Measurements from ENCODE around the gene LHPP. TPM values are rescaled to one million over a fixed set of nuclear protein-coding genes. Genes with fewer than 3 reads are reported as not detected.
"Not testable (repeated sequence)": the region's sequence is repeated elsewhere in the genome, so short reads cannot be mapped to it uniquely, and the experiment has no call there.

The LHPP gene
- total RNA-seq, 1 donor from 2014 or later: 23.2 TPM

- ATAC-seq: no peak
Observed at GRCh38 chr10:124609698-124610097, 148.1 kb downstream of the LHPP start.

- not testable (repeated sequence) for ATAC-seq
Observed at GRCh38 chr10:124610186-124610585, 148.6 kb downstream of the LHPP start.

GRCh38 chr10:124610851-124611250 lies 149.2 kb downstream of the LHPP start:
- ATAC-seq: not testable (repeated sequence)

GRCh38 chr10:124611738-124612137 lies 150.1 kb downstream of the LHPP start:
- no peak for ATAC-seq

GRCh38 chr10:124612611-124613498 lies 151.2 kb downstream of the LHPP start:
- ATAC-seq: peak; percentile 30

GRCh38 chr10:124614003-124614659 lies 152.5 kb downstream of the LHPP start:
- ATAC-seq: no peak

GRCh38 chr10:124615259-124615658 lies 153.6 kb downstream of the LHPP start:
- ATAC-seq: no peak

- ATAC-seq: no peak
Observed at GRCh38 chr10:124616040-124616835, 154.6 kb downstream of the LHPP start.

GRCh38 chr10:124616836-124617130 lies 155.2 kb downstream of the LHPP start:
- ATAC-seq: no peak

GRCh38 chr10:124618470-124619073 lies 156.9 kb downstream of the LHPP start:
- peak; percentile 2 for ATAC-seq

GRCh38 chr10:124619195-124619594 lies 157.6 kb downstream of the LHPP start:
- ATAC-seq: peak; percentile 68

- peak; percentile 1 for ATAC-seq
Observed at GRCh38 chr10:124619802-124620490, 158.3 kb downstream of the LHPP start.

GRCh38 chr10:124621637-124622036 lies 160.0 kb downstream of the LHPP start:
- ATAC-seq: no peak

- ATAC-seq: no peak
Observed at GRCh38 chr10:124622158-124622557, 160.5 kb downstream of the LHPP start.

- ATAC-seq: no peak
Observed at GRCh38 chr10:124622866-124623536, 161.4 kb downstream of the LHPP start.

- no peak for ATAC-seq
Observed at GRCh38 chr10:124624006-124624405, 162.4 kb downstream of the LHPP start.

GRCh38 chr10:124624466-124624865 lies 162.8 kb downstream of the LHPP start:
- no peak for ATAC-seq

- ATAC-seq: no peak
Observed at GRCh38 chr10:124624895-124625294, 163.3 kb downstream of the LHPP start.

- ATAC-seq: peak; percentile 9
Observed at GRCh38 chr10:124625831-124626238, 164.2 kb downstream of the LHPP start.

GRCh38 chr10:124626759-124627380 lies 165.2 kb downstream of the LHPP start:
- peak; percentile 67 for ATAC-seq
